ENCODE results near the gene FMN1.

Gene FMN1

DNA sequence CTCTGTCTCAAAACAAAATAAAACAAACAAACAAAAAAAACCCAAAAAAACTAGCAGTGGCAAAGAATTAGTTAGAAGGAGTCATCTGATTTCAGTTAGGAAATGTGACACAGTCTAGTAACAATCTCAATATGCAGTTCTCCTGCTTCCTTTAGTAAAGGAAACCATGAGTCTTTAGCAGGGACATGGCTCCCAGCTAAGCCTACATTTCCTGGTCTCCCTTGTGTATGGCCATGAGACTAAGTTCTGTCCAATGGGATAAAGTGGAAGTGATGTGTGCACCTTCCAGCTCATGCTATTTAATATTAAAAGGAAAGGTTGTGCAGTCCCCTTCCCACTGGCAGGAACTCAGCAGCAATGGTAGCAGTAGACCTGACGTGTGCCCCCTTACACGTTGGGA lies 402.1 kb downstream of the FMN1 start:
- no peaks in the 10 kb centered on the region for H3K36me3 ChIP-seq (replicated peaks)
- DNase-seq, result no peak
- in situ Hi-C loops (cut with HindIII; ENCODE audit: low pct_ligation_motif_present, low sequenced_read_pairs), result no loop called here
- H3K4me3 ChIP-seq (ENCODE audit: low read depth, low read length), result no peak overlapping the region
- H3K27ac ChIP-seq, result no peak overlapping the region
- TF ChIP-seq, protein P1, sequence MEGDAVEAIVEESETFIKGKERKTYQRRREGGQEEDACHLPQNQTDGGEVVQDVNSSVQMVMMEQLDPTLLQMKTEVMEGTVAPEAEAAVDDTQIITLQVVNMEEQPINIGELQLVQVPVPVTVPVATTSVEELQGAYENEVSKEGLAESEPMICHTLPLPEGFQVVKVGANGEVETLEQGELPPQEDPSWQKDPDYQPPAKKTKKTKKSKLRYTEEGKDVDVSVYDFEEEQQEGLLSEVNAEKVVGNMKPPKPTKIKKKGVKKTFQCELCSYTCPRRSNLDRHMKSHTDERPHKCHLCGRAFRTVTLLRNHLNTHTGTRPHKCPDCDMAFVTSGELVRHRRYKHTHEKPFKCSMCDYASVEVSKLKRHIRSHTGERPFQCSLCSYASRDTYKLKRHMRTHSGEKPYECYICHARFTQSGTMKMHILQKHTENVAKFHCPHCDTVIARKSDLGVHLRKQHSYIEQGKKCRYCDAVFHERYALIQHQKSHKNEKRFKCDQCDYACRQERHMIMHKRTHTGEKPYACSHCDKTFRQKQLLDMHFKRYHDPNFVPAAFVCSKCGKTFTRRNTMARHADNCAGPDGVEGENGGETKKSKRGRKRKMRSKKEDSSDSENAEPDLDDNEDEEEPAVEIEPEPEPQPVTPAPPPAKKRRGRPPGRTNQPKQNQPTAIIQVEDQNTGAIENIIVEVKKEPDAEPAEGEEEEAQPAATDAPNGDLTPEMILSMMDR (IDR thresholded peaks at IDR 0.05; ENCODE audit: low read depth, low read length, missing control alignments), result no peak
- no peaks in the 10 kb centered on the region for H3K27me3 ChIP-seq (replicated peaks)

DNA sequence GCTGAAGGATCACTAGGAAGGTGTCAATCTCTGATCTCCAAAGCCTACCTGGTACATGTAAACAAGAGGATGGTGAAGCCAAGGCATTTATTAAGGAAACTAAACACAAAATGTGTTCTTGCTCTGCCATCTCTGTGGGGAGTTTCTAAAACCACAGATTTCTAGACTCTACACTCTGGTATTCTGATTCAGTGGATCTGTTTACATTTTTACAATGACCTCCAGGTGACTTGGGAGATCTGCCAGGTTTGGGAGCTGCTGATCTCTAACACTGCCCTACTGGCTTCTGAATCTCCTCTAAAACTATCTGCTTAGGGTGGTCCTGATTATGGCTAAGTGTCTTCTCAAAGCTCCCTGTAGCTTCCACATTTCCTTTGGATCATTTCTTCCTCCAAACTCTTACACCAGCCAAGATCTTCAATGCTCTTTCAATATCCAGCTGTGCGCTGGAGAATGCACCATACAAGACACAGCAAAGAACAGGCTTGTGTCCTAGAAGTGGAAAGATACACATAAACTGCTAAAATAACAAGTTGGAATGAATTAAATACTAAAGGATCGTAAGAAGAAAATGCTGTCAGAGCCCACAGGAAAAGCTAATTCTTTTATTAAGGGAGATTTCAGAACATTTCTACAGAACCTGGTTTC lies 404.0 kb downstream of the FMN1 start:
- no peak overlapping the region for H3K27ac ChIP-seq
- H3K36me3 ChIP-seq (replicated peaks), result no peaks in the 10 kb centered on the region
- no peaks in the 10 kb centered on the region for H3K27me3 ChIP-seq (replicated peaks)
- DNase-seq, result no peak
- TF ChIP-seq, protein P1 (IDR thresholded peaks at IDR 0.05; ENCODE audit: low read depth, low read length, missing control alignments), result no peak
- H3K4me3 ChIP-seq (ENCODE audit: low read depth, low read length), result no peak overlapping the region
- in situ Hi-C loops (cut with HindIII; ENCODE audit: low pct_ligation_motif_present, low sequenced_read_pairs), result no loop called here

DNA sequence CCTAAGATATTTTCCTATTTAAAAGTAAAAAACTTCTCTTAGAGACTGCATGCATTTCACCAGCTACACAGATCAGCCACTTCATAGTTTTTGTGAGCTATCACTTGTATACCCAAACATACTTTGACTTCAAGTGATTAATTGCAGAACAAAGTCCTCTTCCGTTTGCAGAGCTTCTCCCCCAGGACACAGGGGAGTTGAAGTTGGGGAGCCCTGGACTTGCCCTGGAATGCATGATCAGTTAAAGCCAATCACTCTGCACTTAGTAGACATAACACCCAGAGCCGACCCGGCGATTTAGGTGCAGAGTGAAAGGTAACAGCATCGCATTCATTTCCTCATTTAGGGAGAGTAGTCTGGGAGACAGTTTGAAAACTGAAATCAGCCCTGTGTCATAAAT lies 406.6 kb downstream of the FMN1 start:
- Histone ChIP-seq H3K27me3 (replicated peaks) (no peaks in the 10 kb centered on the region), H3K4me3 (ENCODE audit: low read depth, low read length) (no peak overlapping the region), H3K27ac (no peak overlapping the region), H3K36me3 (replicated peaks) (no peaks in the 10 kb centered on the region)
- DNase-seq, result no peak
- in situ Hi-C loops (cut with HindIII; ENCODE audit: low pct_ligation_motif_present, low sequenced_read_pairs), result no loop called here
- TF ChIP-seq, protein P1 (IDR thresholded peaks at IDR 0.05; ENCODE audit: low read depth, low read length, missing control alignments), result no peak

DNA sequence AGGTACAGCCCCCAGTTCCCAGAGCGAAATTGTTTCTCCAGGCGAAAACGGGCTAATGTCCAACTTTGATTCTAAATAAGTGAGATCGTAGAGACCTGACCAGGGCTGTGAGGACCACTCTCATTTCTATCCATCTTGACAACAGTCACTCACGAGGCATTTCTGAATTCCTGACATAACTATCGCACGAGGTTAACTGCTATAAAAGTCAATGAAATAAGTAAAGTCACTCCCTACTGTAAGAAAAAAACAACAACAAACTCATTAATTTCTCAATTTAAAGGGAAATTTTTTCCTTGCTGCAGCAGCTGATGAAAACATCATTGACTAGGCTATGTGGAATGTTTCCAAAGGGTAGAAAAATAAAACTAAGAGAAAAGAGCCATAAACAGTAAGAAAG lies 407.6 kb downstream of the FMN1 start:
- in situ Hi-C loops (cut with HindIII; ENCODE audit: low pct_ligation_motif_present, low sequenced_read_pairs), result no loop called here
- no peaks in the 10 kb centered on the region for H3K36me3 ChIP-seq (replicated peaks)
- no peak overlapping the region for H3K27ac ChIP-seq
- no peak overlapping the region for H3K4me3 ChIP-seq (ENCODE audit: low read depth, low read length)
- no peaks in the 10 kb centered on the region for H3K27me3 ChIP-seq (replicated peaks)
- TF ChIP-seq, protein P1 (IDR thresholded peaks at IDR 0.05; ENCODE audit: low read depth, low read length, missing control alignments), result no peak
- no peak for DNase-seq

DNA sequence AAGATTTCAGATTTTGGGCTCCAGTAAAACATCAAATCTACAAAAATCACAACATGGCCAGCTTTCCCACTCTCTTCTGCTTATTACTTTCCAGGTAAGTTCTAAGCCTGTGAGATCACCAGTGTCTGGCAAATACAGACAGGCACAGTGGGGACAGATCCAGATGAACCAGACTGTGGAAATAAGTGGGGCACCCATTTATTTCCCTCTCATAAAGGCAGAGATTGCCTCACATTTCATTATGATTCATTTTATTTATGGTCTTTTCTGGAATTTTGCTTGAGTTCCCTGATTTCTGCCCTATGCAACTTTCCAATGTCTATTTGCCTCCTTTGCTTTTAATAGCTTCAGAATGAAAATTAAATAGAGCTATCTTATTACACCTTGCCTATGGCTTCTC lies 409.9 kb downstream of the FMN1 start:
- H3K4me3 ChIP-seq (ENCODE audit: low read depth, low read length), result no peak overlapping the region
- DNase-seq, result no peak
- no peak overlapping the region for H3K27ac ChIP-seq
- TF ChIP-seq, protein P1 (IDR thresholded peaks at IDR 0.05; ENCODE audit: low read depth, low read length, missing control alignments), result no peak
- no peaks in the 10 kb centered on the region for H3K36me3 ChIP-seq (replicated peaks)
- no peaks in the 10 kb centered on the region for H3K27me3 ChIP-seq (replicated peaks)
- in situ Hi-C loops (cut with HindIII; ENCODE audit: low pct_ligation_motif_present, low sequenced_read_pairs), result no loop called here

DNA sequence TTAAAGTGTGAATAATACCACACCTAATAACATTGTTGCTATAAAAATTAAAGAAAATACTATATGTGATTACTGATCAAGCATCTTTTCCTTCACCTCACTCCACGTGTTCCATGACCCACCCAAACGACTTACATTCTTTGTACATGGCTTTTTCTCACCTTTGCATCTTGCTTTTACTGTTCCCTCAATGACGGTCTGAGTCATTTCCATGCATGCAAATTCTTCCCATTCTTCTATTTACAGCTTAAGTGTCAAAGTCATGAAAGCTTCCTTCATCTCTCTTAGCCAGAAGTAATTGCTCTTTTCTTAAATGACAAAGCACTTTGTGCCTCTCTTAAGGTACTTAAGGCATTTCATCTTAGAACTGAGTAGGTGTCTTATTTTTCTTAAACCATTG lies 412.7 kb downstream of the FMN1 start:
- Histone ChIP-seq H3K4me3 (ENCODE audit: low read depth, low read length) (no peak overlapping the region), H3K36me3 (replicated peaks) (no peaks in the 10 kb centered on the region), H3K27ac (no peak overlapping the region), H3K27me3 (replicated peaks) (no peaks in the 10 kb centered on the region)
- in situ Hi-C loops (cut with HindIII; ENCODE audit: low pct_ligation_motif_present, low sequenced_read_pairs), result no loop called here
- no peak for DNase-seq
- TF ChIP-seq, protein P1 (IDR thresholded peaks at IDR 0.05; ENCODE audit: low read depth, low read length, missing control alignments), result no peak

All from brain microvascular endothelial cell (primary cell).